Measurements from ENCODE around the gene ERP44.

DNA sequence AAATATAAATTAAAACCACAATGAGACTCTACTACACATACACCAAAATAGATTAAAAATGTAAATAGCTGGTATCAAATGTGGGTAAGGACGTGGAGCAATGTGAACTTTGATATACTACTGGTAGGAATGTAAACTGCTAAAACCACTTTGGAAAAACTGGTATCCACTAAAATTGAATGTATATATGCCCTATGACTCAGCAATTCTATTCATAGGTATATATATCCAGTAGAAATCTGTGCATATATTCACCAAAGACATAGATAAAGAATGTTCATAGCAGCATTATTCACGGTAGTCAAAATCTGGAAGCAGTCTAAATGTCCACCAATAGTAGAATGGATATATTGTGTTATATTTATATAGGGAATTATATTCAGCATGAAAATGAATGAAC, 85.2 kb downstream of the ERP44 start:
- TF ChIP-seq, protein P1, sequence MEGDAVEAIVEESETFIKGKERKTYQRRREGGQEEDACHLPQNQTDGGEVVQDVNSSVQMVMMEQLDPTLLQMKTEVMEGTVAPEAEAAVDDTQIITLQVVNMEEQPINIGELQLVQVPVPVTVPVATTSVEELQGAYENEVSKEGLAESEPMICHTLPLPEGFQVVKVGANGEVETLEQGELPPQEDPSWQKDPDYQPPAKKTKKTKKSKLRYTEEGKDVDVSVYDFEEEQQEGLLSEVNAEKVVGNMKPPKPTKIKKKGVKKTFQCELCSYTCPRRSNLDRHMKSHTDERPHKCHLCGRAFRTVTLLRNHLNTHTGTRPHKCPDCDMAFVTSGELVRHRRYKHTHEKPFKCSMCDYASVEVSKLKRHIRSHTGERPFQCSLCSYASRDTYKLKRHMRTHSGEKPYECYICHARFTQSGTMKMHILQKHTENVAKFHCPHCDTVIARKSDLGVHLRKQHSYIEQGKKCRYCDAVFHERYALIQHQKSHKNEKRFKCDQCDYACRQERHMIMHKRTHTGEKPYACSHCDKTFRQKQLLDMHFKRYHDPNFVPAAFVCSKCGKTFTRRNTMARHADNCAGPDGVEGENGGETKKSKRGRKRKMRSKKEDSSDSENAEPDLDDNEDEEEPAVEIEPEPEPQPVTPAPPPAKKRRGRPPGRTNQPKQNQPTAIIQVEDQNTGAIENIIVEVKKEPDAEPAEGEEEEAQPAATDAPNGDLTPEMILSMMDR (conservative IDR thresholded peaks at IDR 0.05), result no peak
- TF ChIP-seq EZH2 (IDR thresholded peaks at IDR 0.05; ENCODE audit: low read depth), result no peak

Data from PC-9 (cell line).